HL-60/S4 (cell line): ENCODE data around the gene DCUN1D5.

Experiments
- in situ Hi-C: fragments of 300-500 bp; cut with MboI; formaldehyde crosslinking; loops from 2 replicates; pipeline ENCODE4 v1.14.3; 2022; ENCODE audit warnings: low sequenced_read_pairs

The DCUN1D5 gene

GRCh38 chr11:103091801-103092524 lies at the start of gene DCUN1D5:
Gene DCUN1D5 (minus strand): TSS chr11:103092160. CDS start chr11:103091872, 288 bp downstream.
- in situ Hi-C loops = no loop called here

GRCh38 chr11:103125462-103125861 lies 33.5 kb upstream of the DCUN1D5 start:
- in situ Hi-C loops = no loop called here

GRCh38 chr11:103114836-103115235 lies 22.9 kb upstream of the DCUN1D5 start:
- in situ Hi-C loops = no loop called here

- in situ Hi-C loops = no loop called here
These were observed 20.4 kb upstream of the DCUN1D5 start for GRCh38 chr11:103112364-103112763.

GRCh38 chr11:103111400-103111799 lies 19.4 kb upstream of the DCUN1D5 start:
- in situ Hi-C loops = no loop called here

- in situ Hi-C loops = no loop called here
These were observed 18.4 kb upstream of the DCUN1D5 start for GRCh38 chr11:103110391-103110790.

- in situ Hi-C loops = no loop called here
These were observed 17.9 kb upstream of the DCUN1D5 start for GRCh38 chr11:103109818-103110388.

- in situ Hi-C loops = no loop called here
These were observed 17.2 kb upstream of the DCUN1D5 start, which contains the start of gene DYNC2H1 for GRCh38 chr11:103108933-103109817. Gene DYNC2H1 (plus strand): TSS chr11:103109426. CDS start chr11:103109575, 149 bp downstream.

GRCh38 chr11:103097279-103097678 lies 5.3 kb upstream of the DCUN1D5 start:
- in situ Hi-C loops = no loop called here

GRCh38 chr11:103091064-103091800 lies 728 bp downstream of the DCUN1D5 start:
- in situ Hi-C loops = no loop called here

- in situ Hi-C loops = no loop called here
These were observed 5.5 kb downstream of the DCUN1D5 start for GRCh38 chr11:103086461-103086860.

GRCh38 chr11:103085758-103086365 lies 6.1 kb downstream of the DCUN1D5 start:
- in situ Hi-C loops = no loop called here

- in situ Hi-C loops = no loop called here
These were observed 12.1 kb downstream of the DCUN1D5 start for GRCh38 chr11:103079833-103080232.

GRCh38 chr11:103078710-103079109 lies 13.2 kb downstream of the DCUN1D5 start:
- in situ Hi-C loops = no loop called here

GRCh38 chr11:103077554-103077953 lies 14.4 kb downstream of the DCUN1D5 start:
- in situ Hi-C loops = no loop called here

GRCh38 chr11:103076361-103076760 lies 15.6 kb downstream of the DCUN1D5 start:
- in situ Hi-C loops = no loop called here

GRCh38 chr11:103071008-103071407 lies 21.0 kb downstream of the DCUN1D5 start:
- in situ Hi-C loops = no loop called here

GRCh38 chr11:103070142-103070541 lies 21.8 kb downstream of the DCUN1D5 start:
- in situ Hi-C loops = no loop called here

GRCh38 chr11:103069367-103069766 lies 22.6 kb downstream of the DCUN1D5 start:
- in situ Hi-C loops = no loop called here

GRCh38 chr11:103067118-103067517 lies 24.8 kb downstream of the DCUN1D5 start:
- in situ Hi-C loops = no loop called here
